Mesothelial cell of epicardium (in vitro differentiated cells): ENCODE data around the gene SNX7. TPM values are rescaled to one million over a fixed set of nuclear protein-coding genes. Genes with fewer than 3 reads are reported as not detected.

ENCODE experiments used
- DNase-seq, 2 experiments: peaks; one replicate each; pipeline ENCODE4 v3.0.0; 2021; ENCODE audit warnings: low spot score in 2 of 2; ENCODE audit not compliant: unreplicated experiment in 2 of 2
- H3K27ac Mint-ChIP-seq: 2 replicates; pipeline ENCODE4 v1.8.0; 2021; ENCODE audit warnings: mixed read lengths
- H3K27me3 Mint-ChIP-seq: 2 replicates; pipeline ENCODE4 v1.8.0; 2021; ENCODE audit warnings: low read depth, mixed read lengths
- H3K36me3 Mint-ChIP-seq: 2 replicates; pipeline ENCODE4 v1.8.0; 2021; ENCODE audit warnings: mixed read lengths
- H3K4me1 Mint-ChIP-seq: 2 replicates; pipeline ENCODE4 v1.8.0; 2021; ENCODE audit warnings: mixed read lengths
- H3K4me3 Mint-ChIP-seq: 2 replicates; pipeline ENCODE4 v1.8.0; 2021; ENCODE audit warnings: mild to moderate bottlenecking, moderate library complexity, mixed read lengths
- H3K9me3 Mint-ChIP-seq: 2 replicates; pipeline ENCODE4 v1.8.0; 2021; ENCODE audit warnings: mixed read lengths
- CTCF ChIP-seq: fragments of 200-600 bp; sonication (generic); IDR thresholded peaks from one replicate; pipeline ENCODE4 v1.5.0; 2021; ENCODE audit warnings: antibody characterized with exemption; ENCODE audit not compliant: unreplicated experiment
- total RNA-seq: library from RNA; stranded (reverse); gene quantifications from 3 replicates; pipeline ENCODE4 v1.2.1, GENCODE V29; 2021

The SNX7 gene, protein sequence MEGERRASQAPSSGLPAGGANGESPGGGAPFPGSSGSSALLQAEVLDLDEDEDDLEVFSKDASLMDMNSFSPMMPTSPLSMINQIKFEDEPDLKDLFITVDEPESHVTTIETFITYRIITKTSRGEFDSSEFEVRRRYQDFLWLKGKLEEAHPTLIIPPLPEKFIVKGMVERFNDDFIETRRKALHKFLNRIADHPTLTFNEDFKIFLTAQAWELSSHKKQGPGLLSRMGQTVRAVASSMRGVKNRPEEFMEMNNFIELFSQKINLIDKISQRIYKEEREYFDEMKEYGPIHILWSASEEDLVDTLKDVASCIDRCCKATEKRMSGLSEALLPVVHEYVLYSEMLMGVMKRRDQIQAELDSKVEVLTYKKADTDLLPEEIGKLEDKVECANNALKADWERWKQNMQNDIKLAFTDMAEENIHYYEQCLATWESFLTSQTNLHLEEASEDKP
- total RNA-seq, result 16.1 to 20.2 TPM (median 18.8 TPM) in 3 replicates

- Mint-ChIP-seq H3K4me3 (peak within 1 kb of the TSS; percentile 99), H3K27me3 (no peaks in the 10 kb centered on the region), H3K27ac (peak within 1 kb of the TSS; percentile 97), H3K9me3 (no peaks in the 10 kb centered on the region), H3K36me3 (no peaks in the 10 kb centered on the region), H3K4me1 (peaks cover 28% of the 10 kb centered on the region)
- TF ChIP-seq CTCF, result no peak
- DNase-seq, result peak; percentile 75 to 89
These were observed at the start of gene SNX7 for GRCh38 chr1:98661544-98662355. SNX7 (plus strand) TSS chr1:98661721; CDS start chr1:98661732, 11 bp downstream.

- Mint-ChIP-seq H3K4me3 (no peak overlapping the region), H3K4me1 (no peaks in the 10 kb centered on the region), H3K27ac (no peak overlapping the region), H3K27me3 (peaks cover 3% of the 10 kb centered on the region), H3K36me3 (no peaks in the 10 kb centered on the region), H3K9me3 (peaks cover 35% of the 10 kb centered on the region)
- no peak for TF ChIP-seq CTCF
- DNase-seq, result no peak
These were observed 24.2 kb upstream of the SNX7 start for GRCh38 chr1:98637316-98637715.

GRCh38 chr1:98638185-98638584 lies 23.3 kb upstream of the SNX7 start:
- no peak overlapping the region for H3K4me3 Mint-ChIP-seq
- no peak overlapping the region for H3K27ac Mint-ChIP-seq

DNA sequence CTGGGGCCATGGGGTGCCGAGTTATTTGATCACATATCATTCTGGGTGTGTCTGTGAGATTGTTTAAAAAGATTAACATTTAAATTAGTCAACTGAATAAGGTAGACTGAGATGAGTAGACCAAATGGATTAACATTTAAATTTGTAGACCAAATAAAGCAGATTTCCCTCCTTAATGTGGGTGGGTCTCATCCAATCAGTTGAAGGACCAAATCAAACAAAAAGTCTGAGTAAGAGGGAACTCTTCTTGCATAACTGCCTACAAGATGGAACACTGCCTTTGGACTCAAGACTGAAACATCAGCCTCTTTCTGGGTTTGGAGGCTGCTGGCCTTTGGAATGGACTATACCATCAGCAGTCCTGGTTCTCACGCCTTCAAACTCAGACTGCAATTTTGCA lies 17.0 kb upstream of the SNX7 start:
- Mint-ChIP-seq H3K4me3 (no peak overlapping the region), H3K27ac (no peak overlapping the region), H3K4me1 (no peaks in the 10 kb centered on the region)

More at GRCh38 chr1:98638185-98638584, 23.3 kb upstream of the SNX7 start:
- Mint-ChIP-seq H3K9me3 (peaks cover 42% of the 10 kb centered on the region), H3K27me3 (peaks cover 3% of the 10 kb centered on the region), H3K36me3 (no peaks in the 10 kb centered on the region), H3K4me1 (no peaks in the 10 kb centered on the region)
- no peak for DNase-seq
- no peak for TF ChIP-seq CTCF

More for the DNA sequence above, 17.0 kb upstream of the SNX7 start:
- no peak for DNase-seq
- H3K9me3 Mint-ChIP-seq, result peaks cover 48% of the 10 kb centered on the region
- TF ChIP-seq CTCF, result no peak
- no peaks in the 10 kb centered on the region for H3K36me3 Mint-ChIP-seq
- H3K27me3 Mint-ChIP-seq, result no peaks in the 10 kb centered on the region
